Right ventricle myocardium inferior (tissue), 1 donor: Measurements from ENCODE around the gene P2RX3. TPM values are rescaled to one million over a fixed set of nuclear protein-coding genes. Genes with fewer than 3 reads are reported as not detected.

ENCODE experiments used
- total RNA-seq: library from RNA; stranded (reverse); fragmentation: NEBNext Ultra II Directional; extraction: Animal tissue kit (Norgen Biotek cat#: 25700); gene quantifications from one replicate; pipeline ENCODE4 v1.2.1, GENCODE V29; 2021
- donor health status: DM: no; HTN: yes; CAD: no; lungs with severe emphysema.

P2RX3 gene
- total RNA-seq, 1 donor from 2014 or later = 3.2 TPM

Other genes with a start within 250 kb of the P2RX3 start
- 0.51 TPM for gene LRRC55, start 156.4 kb upstream of the P2RX3 start, total RNA-seq
- 18.4 TPM for gene APLNR, start 101.1 kb upstream of the P2RX3 start, total RNA-seq
- 51.2 TPM for gene TNKS1BP1, start 13.4 kb upstream of the P2RX3 start, total RNA-seq
- gene SSRP1, start 2.5 kb upstream of the P2RX3 start, total RNA-seq = 33.8 TPM
- not detected for gene PRG3, start 42.8 kb downstream of the P2RX3 start, total RNA-seq
- not detected for gene PRG2, start 52.3 kb downstream of the P2RX3 start, total RNA-seq
- 22.4 TPM for gene SLC43A3, start 88.8 kb downstream of the P2RX3 start, total RNA-seq
- gene RTN4RL2, start 122.2 kb downstream of the P2RX3 start, total RNA-seq = 1.6 TPM
- gene SLC43A1, start 177.3 kb downstream of the P2RX3 start, total RNA-seq = 6.4 TPM
- gene TIMM10, start 192.4 kb downstream of the P2RX3 start, total RNA-seq = 58.1 TPM
- gene SMTNL1, start 199.2 kb downstream of the P2RX3 start, total RNA-seq = not detected
- gene UBE2L6, start 229.3 kb downstream of the P2RX3 start, total RNA-seq = 19.2 TPM